Testis (tissue), 3 donors: Measurements from ENCODE around the gene CA5A. TPM values are rescaled to one million over a fixed set of nuclear protein-coding genes. Genes with fewer than 3 reads are reported as not detected.
"Not testable (repeated sequence)": the region's sequence is repeated elsewhere in the genome, so short reads cannot be mapped to it uniquely, and the experiment has no call there.

Source experiments
- DNase-seq: peaks from one replicate; pipeline ENCODE4 v3.0.0-alpha.2; 2019
- H3K27ac ChIP-seq, 2 donors: fragments of 200-600 bp; sonication (generic); one replicate each; pipeline ENCODE4 v1.5.1; 2019
- H3K27me3 ChIP-seq: fragments of 200-600 bp; sonication (generic); one replicate; pipeline ENCODE4 v1.5.1; 2019
- H3K36me3 ChIP-seq: fragments of 200-600 bp; sonication (generic); one replicate; pipeline ENCODE4 v1.5.1; 2017; ENCODE audit warnings: low read depth; ENCODE audit errors: missing control alignments
- H3K4me1 ChIP-seq: fragments of 200-600 bp; sonication (generic); one replicate; pipeline ENCODE4 v1.5.1; 2019
- H3K4me3 ChIP-seq, 2 donors: fragments of 200-600 bp; sonication (generic); one replicate each; pipeline ENCODE4 v1.5.1; 2017 to 2019
- H3K9me3 ChIP-seq: fragments of 200-600 bp; sonication (generic); one replicate; pipeline ENCODE4 v1.5.1; 2017
- CTCF ChIP-seq, 3 experiments: fragments of 450-650 bp in 2 of 3; fragments of 200-600 bp in 1 of 3; sonication (generic) in 1 of 3; IDR thresholded peaks; one replicate each; pipeline ENCODE4 v1.5.1; 2016 to 2019; ENCODE audit warnings: antibody characterized with exemption in 3 of 3, mild to moderate bottlenecking in 2 of 3, moderate library complexity in 1 of 3
- POLR2A ChIP-seq: fragments of 450-650 bp; IDR thresholded peaks from one replicate; pipeline ENCODE4 v1.6.1; 2017; ENCODE audit warnings: antibody characterized with exemption, mild to moderate bottlenecking, moderate library complexity
- WGBS, 2 donors: methylation state at CpG; one replicate each; pipeline ENCODE4 v1.1.5; 2018; 5-methylcytosine and 5-hydroxymethylcytosine counted together
- intact Hi-C: fragments of 100-400 bp; cut with DNase I; formaldehyde crosslinking; loops from one replicate; pipeline ENCODE4 v1.15.1; 2023; ENCODE audit warnings: low total_unique reads
- polyA plus RNA-seq: library from polyadenylated mRNA; stranded (reverse); fragments of 350-450 nt; fragmentation: Illumina TruSeq; extraction: RNeasy Lipid Tissue Mini Kit (QIAGEN cat#74804); gene quantifications from one replicate; pipeline ENCODE4 v1.2.3, GENCODE V29; 2014; ENCODE audit warnings: low read depth, low replicate concordance; ENCODE audit not compliant: insufficient read depth
- total RNA-seq, 2 donors: library from RNA; depleted of rRNA; stranded (reverse); fragments of >200 nt; gene quantifications; one replicate each; pipeline ENCODE4 v1.2.3, GENCODE V29; 2016

CA5A gene
- total and polyA plus RNA-seq, 3 donors from 2014 or later, result not detected

GRCh38 chr16:87864331-87864989 lies 71.9 kb downstream of the CA5A start:
- TF ChIP-seq POLR2A (no peak), CTCF (IDR thresholded peaks at IDR 0.05) (no peak)
- H3K4me1 ChIP-seq, result peaks cover 20% of the 10 kb centered on the region
- H3K36me3 ChIP-seq, result no peaks in the 10 kb centered on the region
- no peaks in the 10 kb centered on the region for H3K9me3 ChIP-seq
- H3K27ac ChIP-seq, result no peak overlapping the region
- DNase-seq, result no peak
- H3K27me3 ChIP-seq, result no peaks in the 10 kb centered on the region
- 75 to 87% methylated on average over 15 of the region's 15 CpGs for WGBS, 2 donors
- intact Hi-C loops, result no loop called here
- no peak overlapping the region for H3K4me3 ChIP-seq

GRCh38 chr16:87863327-87863635 lies 73.0 kb downstream of the CA5A start:
- Histone ChIP-seq H3K4me1 (peaks cover 31% of the 10 kb centered on the region), H3K27ac (peak overlapping the region in 1 of 2 donors; percentile 31)
- DNase-seq, H3K27me3 ChIP-seq, H3K9me3 ChIP-seq, H3K4me3 ChIP-seq, intact Hi-C loops, H3K36me3 ChIP-seq: not testable (repeated sequence)
- WGBS, 2 donors, result 81 to 92% methylated on average over 9 of the region's 9 CpGs

- H3K27me3 ChIP-seq, H3K36me3 ChIP-seq, H3K9me3 ChIP-seq, DNase-seq, H3K4me3 ChIP-seq, intact Hi-C loops: not testable (repeated sequence)
- Histone ChIP-seq H3K4me1 (peaks cover 33% of the 10 kb centered on the region), H3K27ac (peak overlapping the region in 1 of 2 donors; percentile 31)
- 62 to 100% methylated on average over 7 to 26 of the region's 26 CpGs for WGBS, 2 donors
Measured at GRCh38 chr16:87862597-87863326, 73.6 kb downstream of the CA5A start.

- Histone ChIP-seq H3K27ac (peak overlapping the region; percentile 23 to 24), H3K4me1 (peaks cover 42% of the 10 kb centered on the region)
- H3K9me3 ChIP-seq, DNase-seq, H3K4me3 ChIP-seq, H3K27me3 ChIP-seq, intact Hi-C loops, H3K36me3 ChIP-seq: not testable (repeated sequence)
- WGBS, 2 donors, result 79 to 81% methylated on average over 9 to 18 of the region's 18 CpGs
Measured at GRCh38 chr16:87861300-87862099, 74.8 kb downstream of the CA5A start.

GRCh38 chr16:87860553-87861299 lies 75.6 kb downstream of the CA5A start:
- TF ChIP-seq CTCF (IDR thresholded peaks at IDR 0.05) (no peak), POLR2A (no peak)
- DNase-seq, result no peak
- H3K4me3 ChIP-seq, result no peak overlapping the region
- H3K36me3 ChIP-seq, result no peaks in the 10 kb centered on the region
- H3K4me1 ChIP-seq, result peaks cover 48% of the 10 kb centered on the region
- H3K27ac ChIP-seq, result peak overlapping the region; percentile 4 to 23
- intact Hi-C loops, result no loop called here
- 56 to 71% methylated on average over 17 to 26 of the region's 26 CpGs for WGBS, 2 donors
- H3K9me3 ChIP-seq, result no peaks in the 10 kb centered on the region
- H3K27me3 ChIP-seq, result no peaks in the 10 kb centered on the region

- intact Hi-C loops, H3K27me3 ChIP-seq, H3K4me3 ChIP-seq, H3K36me3 ChIP-seq, H3K9me3 ChIP-seq: not testable (repeated sequence)
- 55 to 69% methylated on average over 18 to 27 of the region's 27 CpGs for WGBS, 2 donors
- H3K4me1 ChIP-seq, result peaks cover 63% of the 10 kb centered on the region
- DNase-seq, result peak; percentile 71
- peak overlapping the region in 1 of 2 donors; percentile 19 for H3K27ac ChIP-seq
Measured at GRCh38 chr16:87858151-87858993, 78.0 kb downstream of the CA5A start.
